Measurements from ENCODE around the gene VSTM4. TPM values are rescaled to one million over a fixed set of nuclear protein-coding genes. Genes with fewer than 3 reads are reported as not detected.

The VSTM4 gene
- total RNA-seq, 3 donors from 2014 or later = 8.5 to 17.3 (median 9.5) TPM

DNA sequence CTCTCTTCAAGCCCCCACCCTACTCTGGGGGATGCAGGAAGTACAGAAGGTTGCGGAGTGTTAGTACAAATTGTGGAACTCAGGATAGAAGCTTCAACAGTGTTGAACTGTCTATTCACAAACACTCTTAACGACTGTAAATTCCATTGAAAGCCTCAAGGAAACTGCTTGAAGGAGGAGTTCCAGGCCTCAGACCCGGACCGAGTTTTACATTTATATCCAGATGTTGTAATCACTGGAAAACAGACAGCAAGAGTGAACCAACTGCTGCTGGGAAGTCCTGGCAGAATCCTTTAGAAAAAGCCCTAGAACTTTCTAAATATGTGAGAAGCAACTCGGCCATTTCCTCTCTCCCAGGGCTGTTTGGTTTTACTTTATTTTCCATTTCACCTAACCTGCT is 91.6 kb downstream of the VSTM4 start:
- TF ChIP-seq POLR2AphosphoS5 (IDR thresholded peaks at IDR 0.05) (no peak), POLR2A (IDR thresholded peaks at IDR 0.05) (no peak), CTCF (IDR thresholded peaks at IDR 0.05) (no peak)
- H3K4me1 ChIP-seq = peaks cover 0 to 6% of the 10 kb centered on the region in 2 donors
- no peaks in the 10 kb centered on the region for H3K27me3 ChIP-seq
- H3K4me3 ChIP-seq = no peak overlapping the region
- intact Hi-C loops (cut with DNase I; ENCODE audit: low total_unique reads) = no loop called here
- no peaks in the 10 kb centered on the region for H3K36me3 ChIP-seq
- no peaks in the 10 kb centered on the region for H3K9me3 ChIP-seq
- DNase-seq (ENCODE audit: low spot score in 2 of 2) = no peak
- H3K27ac ChIP-seq = peak overlapping the region; percentile 40 to 85

DNA sequence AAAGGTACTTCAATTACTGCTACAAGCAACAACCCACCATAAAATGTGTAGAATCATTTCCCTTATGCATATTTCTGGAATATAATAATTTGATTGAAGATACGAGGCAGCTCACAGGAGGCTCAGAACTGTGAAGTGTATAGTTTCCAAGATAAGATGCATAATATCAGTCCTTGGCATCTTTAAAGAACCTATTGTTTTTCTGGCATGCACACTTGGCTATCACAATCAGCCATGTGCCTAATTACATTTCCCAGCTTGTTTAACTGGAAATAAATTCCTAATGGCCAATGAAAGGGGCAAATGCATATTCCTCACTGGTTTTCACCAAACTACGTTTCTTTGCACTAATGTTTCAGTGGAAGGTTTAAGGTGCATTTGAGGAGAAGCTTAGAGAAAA is 92.3 kb downstream of the VSTM4 start:
- H3K27ac ChIP-seq = no peak overlapping the region
- no peaks in the 10 kb centered on the region for H3K36me3 ChIP-seq
- TF ChIP-seq POLR2AphosphoS5 (IDR thresholded peaks at IDR 0.05) (no peak), POLR2A (IDR thresholded peaks at IDR 0.05) (no peak), CTCF (IDR thresholded peaks at IDR 0.05) (no peak)
- peaks cover 0 to 6% of the 10 kb centered on the region in 2 donors for H3K4me1 ChIP-seq
- no peak overlapping the region for H3K4me3 ChIP-seq
- DNase-seq (ENCODE audit: low spot score in 2 of 2) = no peak
- no peaks in the 10 kb centered on the region for H3K27me3 ChIP-seq
- H3K9me3 ChIP-seq = no peaks in the 10 kb centered on the region
- intact Hi-C loops (cut with DNase I; ENCODE audit: low total_unique reads) = no loop called here

DNA sequence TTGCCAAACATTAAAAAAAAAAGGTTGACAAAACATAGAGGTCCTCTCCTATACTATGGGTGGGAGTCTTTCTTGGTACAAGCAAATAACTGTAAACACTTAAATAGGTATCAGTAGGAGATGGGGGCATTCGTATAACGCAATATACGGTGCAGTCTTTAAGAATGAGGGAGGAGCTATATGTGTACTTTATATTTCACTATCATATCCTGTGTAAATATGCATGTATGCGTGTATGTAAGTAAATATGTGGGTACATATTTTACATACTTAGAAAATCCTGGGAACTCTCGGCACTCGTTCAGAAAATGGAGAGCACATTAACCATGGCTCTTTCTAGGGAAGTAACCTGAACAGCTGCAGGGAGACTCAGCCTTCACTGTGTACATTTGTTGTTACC is 93.6 kb downstream of the VSTM4 start:
- Histone ChIP-seq H3K27ac (no peak overlapping the region), H3K9me3 (no peaks in the 10 kb centered on the region), H3K36me3 (no peaks in the 10 kb centered on the region), H3K4me1 (peaks cover 0 to 6% of the 10 kb centered on the region in 2 donors), H3K4me3 (no peak overlapping the region), H3K27me3 (no peaks in the 10 kb centered on the region)
- intact Hi-C loops (cut with DNase I; ENCODE audit: low total_unique reads) = no loop called here
- TF ChIP-seq CTCF (IDR thresholded peaks at IDR 0.05) = no peak
- TF ChIP-seq POLR2AphosphoS5 (IDR thresholded peaks at IDR 0.05) = no peak
- no peak for TF ChIP-seq POLR2A (IDR thresholded peaks at IDR 0.05)
- no peak for DNase-seq (ENCODE audit: low spot score in 2 of 2)

- Histone ChIP-seq H3K4me3 (no peak overlapping the region), H3K9me3 (no peaks in the 10 kb centered on the region), H3K27me3 (no peaks in the 10 kb centered on the region), H3K36me3 (no peaks in the 10 kb centered on the region), H3K4me1 (no peaks in the 10 kb centered on the region), H3K27ac (no peak overlapping the region)
- TF ChIP-seq CTCF (IDR thresholded peaks at IDR 0.05) = no peak
- TF ChIP-seq POLR2AphosphoS5 (IDR thresholded peaks at IDR 0.05) = no peak
- no peak for TF ChIP-seq POLR2A (IDR thresholded peaks at IDR 0.05)
- intact Hi-C loops (cut with DNase I; ENCODE audit: low total_unique reads) = no loop called here
- DNase-seq (ENCODE audit: low spot score in 2 of 2) = no peak
Measured at GRCh38 chr10:49015700-49016099, 99.6 kb downstream of the VSTM4 start.

DNA sequence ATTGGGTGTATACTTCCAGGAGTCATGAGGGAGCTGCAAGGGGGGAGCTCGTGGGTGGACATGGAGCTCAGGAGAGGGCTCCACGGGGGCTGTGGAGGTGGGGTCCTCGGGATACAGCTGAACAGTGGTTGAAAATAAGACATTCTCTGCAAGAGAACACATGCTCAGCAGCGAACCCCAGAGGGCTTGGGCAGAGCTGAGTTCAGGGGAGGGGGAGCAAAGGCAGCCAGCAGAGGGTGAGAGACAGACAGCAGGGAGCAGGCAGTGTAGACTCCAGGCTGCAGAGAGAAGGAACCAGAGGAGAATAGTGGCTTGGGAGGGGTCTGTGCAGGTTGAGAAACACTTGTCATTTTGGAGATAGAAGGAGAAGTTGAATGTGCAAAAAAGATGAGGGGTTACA is 102.7 kb downstream of the VSTM4 start:
- intact Hi-C loops (cut with DNase I; ENCODE audit: low total_unique reads) = no loop called here
- Histone ChIP-seq H3K36me3 (no peaks in the 10 kb centered on the region), H3K4me1 (no peaks in the 10 kb centered on the region), H3K4me3 (no peak overlapping the region), H3K27me3 (no peaks in the 10 kb centered on the region), H3K27ac (no peak overlapping the region), H3K9me3 (no peaks in the 10 kb centered on the region)
- no peak for DNase-seq (ENCODE audit: low spot score in 2 of 2)
- no peak for TF ChIP-seq POLR2A (IDR thresholded peaks at IDR 0.05)
- no peak for TF ChIP-seq POLR2AphosphoS5 (IDR thresholded peaks at IDR 0.05)
- no peak for TF ChIP-seq CTCF (IDR thresholded peaks at IDR 0.05)
